GM21515 (cell line): ENCODE data around the gene LYRM4.

Experiments used
- ATAC-seq: cut with Tn5 transposase; IDR thresholded peaks from one replicate; pipeline ENCODE4 v1.9.1; 2021; ENCODE audit not compliant: unreplicated experiment

LYRM4 gene

DNA sequence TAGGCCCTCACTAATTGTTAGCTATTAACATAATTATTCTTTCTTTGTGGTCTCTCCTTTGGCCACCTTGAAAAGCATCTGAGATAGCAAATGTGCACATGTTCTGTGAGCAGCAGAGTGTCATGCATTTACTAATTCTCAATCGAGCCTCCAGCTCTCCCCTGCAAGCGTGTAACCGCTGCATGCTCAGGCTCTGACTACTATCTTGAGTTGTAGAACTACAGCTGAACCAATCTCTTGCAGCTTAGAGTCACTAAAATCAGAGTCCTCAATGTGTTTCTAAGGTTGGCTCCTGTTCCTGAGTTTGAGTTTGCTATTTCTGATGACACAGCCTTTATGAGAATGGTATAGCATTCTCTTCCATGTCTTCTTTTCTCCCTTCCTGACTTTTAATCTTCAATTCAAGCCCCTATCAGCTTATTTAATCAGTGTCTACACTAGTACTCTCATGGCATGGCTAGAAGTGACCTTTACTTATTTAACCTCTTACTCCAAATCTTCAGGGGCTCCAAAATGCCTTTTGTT is 110.1 kb downstream of the LYRM4 start:
- no peak for ATAC-seq

DNA sequence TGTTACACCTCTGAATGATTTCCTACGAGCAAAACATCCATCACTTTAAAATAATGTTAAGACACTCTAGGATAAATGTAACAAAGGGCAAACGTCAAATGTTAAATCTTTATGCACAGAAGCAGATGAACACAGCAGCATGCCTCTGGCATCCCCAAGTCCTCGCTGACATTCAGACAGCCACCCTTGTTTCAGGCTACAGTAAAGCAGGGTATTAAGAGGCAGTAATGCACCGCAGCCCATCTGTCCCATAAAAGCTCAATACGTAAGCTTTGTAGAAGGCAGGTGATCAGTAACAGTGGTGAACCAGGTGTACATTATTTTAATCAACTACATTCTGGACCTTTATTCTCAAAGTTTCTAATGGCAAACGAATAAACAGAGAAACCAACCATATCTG is 110.9 kb downstream of the LYRM4 start:
- no peak for ATAC-seq

DNA sequence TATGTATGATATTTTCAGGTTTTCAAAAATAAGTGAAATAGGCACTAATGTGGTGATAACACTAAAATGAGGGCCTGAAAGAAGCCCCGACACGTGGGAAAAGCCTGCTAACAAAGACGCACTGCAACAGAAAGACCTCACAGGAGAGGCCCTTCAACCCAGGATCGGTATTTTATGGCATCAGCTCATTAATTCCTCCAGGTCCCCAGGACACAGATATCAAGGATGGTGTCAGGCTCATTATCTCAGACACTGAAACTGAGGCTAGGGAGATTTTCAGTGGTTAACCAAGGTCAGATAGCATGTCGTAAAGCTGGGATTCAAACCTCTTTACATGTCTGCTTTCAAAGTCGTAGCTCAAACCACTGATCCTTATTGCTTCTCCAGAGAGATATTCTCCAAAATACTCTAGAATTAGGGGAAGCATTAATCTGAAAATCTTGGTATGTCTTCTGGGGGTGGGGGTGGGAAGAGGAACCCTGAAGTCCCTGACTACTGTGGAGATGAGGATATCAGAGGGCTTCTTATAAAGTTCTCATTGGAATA is 111.5 kb downstream of the LYRM4 start:
- ATAC-seq = no peak

DNA sequence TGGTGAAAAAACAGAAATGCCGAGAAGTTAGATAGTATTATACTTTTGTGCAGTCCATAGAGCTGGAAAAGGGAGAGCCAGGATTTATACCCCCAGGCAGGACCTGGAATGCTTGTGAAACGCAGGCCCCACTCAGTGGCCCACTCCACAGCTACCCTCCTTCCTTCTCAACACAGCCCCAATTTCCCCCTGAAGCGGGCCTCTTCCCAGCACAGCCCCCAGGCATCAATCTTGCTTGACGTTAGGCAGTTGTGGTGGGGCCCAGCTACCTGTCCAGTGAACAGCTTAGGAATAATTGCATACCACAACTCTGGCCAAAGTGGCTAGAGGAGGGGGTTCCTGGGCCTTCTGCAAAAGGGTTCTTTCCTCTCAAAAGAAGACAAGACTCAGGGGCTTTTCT is 114.4 kb downstream of the LYRM4 start:
- no peak for ATAC-seq

DNA sequence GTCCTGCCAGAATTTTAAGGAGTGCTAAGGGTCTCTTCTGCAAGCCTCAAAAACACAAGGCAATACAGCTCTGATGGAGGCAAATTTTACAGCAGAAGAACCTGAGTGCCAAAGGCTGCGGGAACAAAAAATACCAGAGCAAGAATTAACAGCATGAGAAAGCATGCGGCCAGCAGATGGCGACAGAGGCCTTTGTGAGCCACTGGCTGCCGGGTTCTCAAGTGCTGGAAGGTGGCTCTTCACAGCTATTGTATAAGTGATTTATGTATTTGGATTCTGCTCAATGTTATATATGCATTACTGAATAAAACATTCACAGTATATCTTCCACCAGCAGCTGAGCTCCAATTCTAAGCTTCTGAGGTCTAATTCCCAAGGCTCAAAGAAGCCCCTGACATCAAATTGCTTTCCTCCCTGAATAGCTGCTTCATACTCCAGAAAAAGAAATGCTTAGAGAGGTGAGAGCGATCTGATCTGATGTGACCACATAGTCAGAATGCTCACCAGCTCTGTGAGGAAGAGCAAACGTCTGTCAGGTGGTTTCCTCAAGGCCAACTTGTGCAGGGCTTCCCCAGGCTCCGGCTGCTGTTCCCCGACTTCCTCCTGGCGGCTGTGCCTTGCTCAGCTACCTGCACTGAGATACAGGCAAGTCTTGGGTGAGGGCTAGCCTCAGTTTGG is 117.0 kb downstream of the LYRM4 start:
- no peak for ATAC-seq

DNA sequence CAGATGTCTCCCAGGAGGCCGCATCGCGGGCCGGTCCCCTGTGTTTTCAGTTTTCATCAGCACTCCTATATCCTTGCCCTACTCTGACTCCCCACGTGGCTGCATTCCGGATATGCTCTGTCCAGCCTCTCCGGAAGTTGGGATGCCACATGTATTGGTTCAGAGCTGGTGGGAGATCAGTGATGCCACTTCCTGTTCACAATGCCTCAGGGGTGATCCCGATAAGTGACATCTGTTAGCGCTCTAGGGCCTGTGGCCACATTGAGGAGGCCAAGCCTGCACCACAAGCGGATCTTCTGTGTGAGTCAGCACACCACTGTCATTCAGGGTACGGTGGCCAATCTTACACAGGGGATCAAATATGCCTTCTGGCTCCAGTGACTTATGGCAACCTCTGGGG is 117.8 kb downstream of the LYRM4 start:
- ATAC-seq = no peak

DNA sequence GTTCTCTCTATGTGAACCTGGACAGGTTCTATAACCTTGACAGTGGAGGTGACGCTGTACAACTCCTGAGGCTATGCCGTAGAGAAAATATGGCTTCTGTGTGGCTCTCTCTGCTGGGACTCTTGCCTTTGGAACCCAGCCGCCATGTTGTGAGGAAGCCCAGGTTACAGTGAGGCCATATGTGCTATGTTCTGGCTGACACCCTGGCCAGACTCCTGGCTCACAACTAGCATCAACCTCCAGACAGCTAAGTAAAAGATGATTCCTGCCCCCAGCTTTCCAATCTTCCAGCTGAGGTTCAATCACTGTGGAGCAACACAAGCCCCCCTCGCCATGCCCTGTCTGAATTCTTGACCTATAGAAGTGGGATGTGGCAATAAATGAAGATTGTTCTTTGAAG is 118.6 kb downstream of the LYRM4 start:
- ATAC-seq = no peak

DNA sequence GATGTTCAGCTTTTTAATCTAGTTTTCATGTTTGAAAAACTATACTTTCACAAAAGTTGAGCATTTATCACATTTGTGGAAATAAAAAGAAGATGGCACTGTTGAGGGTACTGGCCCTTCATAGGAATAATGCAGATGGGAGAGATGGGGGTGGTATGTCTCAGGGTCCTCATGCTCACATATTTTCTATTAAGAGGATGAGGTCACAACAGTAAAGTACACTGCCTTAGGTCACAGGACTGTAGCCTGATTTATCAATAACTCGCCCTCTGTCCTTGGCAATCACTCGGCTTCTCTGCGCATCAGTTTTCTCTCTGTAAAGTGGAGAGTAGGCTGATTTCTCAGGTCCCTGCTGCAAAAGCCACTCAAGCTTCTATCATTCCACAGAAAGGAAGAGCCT is 119.7 kb downstream of the LYRM4 start:
- ATAC-seq = no peak

DNA sequence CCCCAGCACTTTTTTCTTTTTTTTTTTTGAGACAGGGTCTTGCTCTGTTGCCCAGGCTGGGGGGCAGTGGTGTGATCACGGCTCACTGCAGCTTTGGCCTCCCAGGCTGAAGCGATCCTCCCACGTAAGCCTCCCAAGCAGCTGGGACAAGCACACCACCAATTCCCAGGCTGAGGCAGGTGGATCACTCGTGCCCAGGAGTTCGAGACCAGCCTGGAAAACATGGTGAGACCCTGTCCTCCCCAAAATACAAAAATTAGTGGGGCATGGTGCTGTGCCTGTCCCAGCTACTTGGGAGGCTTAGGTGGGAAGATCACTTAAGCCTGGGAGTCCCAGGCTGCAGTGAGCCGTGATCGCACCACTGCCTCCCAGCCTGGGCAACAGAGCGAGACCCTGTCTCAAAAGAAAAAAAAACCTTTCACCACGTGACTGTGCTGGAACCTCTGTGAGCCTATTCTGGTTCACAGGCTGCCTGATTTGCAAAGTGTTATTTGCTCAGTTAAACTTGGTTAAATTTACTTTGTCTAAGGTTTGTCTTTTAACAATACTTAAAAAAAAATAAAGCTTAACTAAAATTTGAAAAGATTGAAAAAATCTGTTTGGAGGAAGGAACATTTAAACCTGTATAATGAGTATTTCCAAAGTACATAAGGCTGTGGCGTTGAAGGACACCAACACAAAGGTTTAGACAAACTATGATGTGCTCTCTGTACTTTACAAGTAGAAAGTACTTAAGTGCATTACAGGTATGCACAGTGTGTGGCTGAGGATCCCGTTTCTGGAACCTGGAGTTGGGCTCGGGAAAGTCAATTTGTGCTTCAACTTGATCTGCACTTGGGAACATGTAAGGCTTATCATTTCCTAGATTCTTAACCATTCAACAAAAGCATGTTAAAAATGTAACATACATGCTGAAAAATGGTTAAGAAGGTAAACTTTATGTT is 120.7 kb downstream of the LYRM4 start:
- no peak for ATAC-seq

DNA sequence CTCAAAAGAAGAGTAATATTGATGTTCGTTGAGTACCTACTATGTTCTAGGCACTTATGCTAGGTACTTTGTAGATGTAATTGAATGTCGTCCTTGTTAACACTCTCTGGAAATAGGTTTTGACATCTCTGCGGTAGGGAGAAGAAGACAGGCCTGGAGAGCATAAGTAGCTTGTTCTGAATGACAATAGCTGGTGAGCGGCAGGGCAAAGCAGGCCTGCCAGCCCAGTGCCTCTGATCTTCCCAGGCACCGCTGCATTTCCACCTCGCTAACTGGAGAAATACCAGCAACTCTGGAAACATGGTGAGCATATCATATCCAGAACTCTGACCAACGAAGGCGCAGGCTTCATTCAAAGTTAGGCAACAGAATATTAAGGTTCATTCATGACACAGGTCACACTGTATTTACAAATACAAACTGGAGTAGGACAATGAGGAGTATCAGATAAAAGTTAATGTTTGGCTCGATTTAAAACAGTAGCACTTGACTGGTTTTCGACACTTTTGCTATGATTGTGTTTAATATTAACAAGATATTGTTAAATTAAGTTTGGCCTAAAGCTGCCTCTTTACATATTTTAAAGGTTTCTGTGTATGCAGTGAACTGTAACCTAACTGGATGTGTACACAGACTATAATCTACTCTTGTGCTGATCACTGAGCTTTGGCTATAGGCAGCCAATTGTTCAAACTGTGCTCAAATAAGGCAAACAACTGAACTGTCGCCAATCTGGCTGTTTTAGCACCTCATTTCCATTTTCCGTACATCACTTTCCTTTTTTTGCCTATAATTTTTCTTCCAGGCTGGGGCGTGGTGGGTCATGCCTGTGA is 121.5 kb downstream of the LYRM4 start:
- ATAC-seq = no peak

DNA sequence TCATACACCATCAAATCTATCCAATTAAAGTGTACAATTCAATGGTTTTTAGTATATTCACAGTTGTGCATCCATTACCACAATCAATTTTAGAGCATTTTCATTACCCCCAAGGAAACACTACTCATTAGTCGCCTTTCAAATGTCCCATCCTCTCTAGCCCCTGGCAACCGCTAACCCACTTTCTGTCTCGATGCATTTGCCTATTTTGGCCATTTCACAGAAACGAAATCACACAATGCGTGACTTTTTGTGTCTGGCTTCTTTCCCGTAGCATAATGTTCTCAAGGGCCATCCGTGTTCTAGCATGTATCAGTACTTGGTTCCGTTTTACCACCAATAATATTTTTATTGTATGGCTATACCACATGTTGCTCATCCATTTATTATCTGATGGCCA is 123.9 kb downstream of the LYRM4 start:
- no peak for ATAC-seq

DNA sequence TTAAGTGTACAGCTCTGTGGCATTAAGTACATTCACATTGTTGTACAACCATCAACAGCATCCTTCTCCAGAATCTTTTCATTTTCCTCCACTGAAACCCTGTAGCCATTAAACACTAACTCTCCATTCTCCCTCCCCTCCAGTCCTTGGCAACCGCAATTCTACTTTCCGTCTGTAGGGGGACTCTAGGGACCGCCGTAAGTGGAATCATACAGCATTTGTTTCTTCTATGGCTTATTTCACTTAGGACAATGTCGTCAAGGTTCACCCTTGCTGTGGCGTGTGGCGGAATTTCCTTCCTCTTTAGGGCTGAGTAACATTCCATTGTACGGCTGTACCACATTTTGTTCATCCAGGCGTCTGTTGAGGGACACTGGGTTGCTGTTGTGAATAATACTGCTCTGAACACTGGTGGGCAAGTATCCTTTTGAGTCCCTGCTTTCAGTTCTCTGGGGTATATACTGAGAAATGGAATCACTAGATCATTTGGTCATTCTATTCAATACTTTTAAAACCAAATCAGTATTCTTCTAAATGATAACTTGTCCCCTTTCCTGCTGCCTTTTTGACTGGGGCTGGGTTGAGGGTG is 124.9 kb downstream of the LYRM4 start:
- ATAC-seq = peak; percentile 44

DNA sequence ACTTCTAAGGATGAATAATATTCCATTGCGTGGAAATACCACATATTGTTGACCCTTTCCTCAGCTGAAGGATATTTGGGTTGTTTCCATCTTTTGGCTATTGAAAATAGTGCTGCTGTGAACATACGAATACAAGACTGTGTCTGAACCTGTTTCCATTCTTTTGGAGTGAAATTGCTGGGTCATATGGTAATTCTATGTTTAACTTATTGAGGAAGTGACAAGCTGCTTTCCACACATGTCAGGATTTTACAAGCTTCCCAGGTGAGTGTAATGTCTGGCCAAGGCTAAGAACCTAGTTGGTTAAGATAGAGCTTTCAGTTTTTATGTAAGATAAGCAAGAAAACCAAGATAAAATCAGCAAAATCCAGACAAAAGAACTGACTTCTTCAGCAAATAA is 126.8 kb downstream of the LYRM4 start:
- ATAC-seq = no peak

DNA sequence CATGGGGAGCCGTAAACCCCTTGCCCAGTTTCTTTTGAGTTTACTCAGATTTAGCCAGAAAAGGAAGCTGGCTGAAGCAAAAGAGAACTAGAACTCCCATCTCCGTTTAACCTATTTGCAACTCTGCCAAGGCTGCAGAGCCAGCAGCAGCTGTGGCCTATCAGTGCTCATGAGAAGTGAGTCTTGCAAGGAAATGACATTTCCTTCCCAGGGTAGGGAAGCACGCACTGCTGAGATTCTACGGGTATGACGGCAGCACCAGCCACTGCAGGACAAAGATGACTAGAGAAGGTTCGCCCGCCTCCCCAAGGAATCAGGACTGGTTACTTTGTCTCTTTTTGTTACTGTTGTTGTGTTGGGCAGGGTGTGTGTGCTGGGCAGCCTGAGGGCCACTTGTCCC is 128.0 kb downstream of the LYRM4 start:
- peak; percentile 90 for ATAC-seq

DNA sequence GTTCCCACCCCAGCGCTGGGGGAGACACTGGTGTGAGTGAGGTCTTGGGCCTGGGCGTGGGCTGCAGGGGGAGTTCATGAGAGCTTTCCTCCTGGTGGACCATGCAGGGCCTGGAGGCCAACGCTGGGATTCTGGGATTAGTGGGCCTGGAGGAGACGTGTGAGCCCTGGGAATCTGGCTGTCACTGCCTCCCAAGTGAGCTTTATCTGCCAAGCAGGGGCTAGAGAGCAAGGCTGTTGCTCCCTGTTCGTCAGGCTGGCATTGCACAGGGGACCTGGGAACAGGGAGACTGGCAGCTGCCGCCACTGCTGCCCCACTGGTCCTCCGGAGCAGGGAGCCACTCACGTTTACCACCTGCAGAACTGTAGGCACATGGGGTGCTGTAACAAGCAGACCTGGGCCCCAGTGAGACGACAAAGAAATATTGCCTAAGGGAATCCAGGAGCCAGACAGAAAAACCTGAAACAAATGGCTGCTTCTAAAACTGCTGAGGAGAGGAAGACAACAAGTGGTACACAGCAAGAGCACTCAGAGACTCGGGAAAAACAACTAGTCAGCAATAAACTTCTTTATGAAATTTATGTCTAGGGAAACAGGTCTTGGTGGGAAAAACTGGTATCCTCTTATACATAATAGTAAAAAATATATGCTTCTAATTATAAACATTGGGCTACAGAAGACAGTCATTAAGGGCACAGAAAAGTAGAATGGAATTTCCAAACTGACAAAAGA is 130.4 kb downstream of the LYRM4 start:
- no peak for ATAC-seq

DNA sequence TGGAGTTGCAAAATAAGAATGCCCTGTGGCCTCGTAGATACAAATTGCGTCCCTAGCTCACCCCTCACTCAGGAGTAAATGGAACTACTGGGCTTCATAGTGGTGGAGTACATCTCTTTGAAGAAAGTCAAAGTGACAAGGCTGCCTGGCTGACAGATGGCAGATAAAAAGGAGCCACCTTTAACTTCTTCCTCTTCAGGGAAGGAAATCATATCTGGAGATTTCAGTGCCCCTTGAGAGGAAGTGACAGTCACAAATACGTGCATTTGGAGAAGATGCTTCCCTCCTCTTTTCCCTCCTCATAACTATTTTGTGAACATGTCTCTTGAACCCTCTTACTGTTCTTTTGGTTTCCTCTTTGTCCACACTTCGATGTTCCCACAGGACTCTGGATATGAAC is 132.4 kb downstream of the LYRM4 start:
- no peak for ATAC-seq

DNA sequence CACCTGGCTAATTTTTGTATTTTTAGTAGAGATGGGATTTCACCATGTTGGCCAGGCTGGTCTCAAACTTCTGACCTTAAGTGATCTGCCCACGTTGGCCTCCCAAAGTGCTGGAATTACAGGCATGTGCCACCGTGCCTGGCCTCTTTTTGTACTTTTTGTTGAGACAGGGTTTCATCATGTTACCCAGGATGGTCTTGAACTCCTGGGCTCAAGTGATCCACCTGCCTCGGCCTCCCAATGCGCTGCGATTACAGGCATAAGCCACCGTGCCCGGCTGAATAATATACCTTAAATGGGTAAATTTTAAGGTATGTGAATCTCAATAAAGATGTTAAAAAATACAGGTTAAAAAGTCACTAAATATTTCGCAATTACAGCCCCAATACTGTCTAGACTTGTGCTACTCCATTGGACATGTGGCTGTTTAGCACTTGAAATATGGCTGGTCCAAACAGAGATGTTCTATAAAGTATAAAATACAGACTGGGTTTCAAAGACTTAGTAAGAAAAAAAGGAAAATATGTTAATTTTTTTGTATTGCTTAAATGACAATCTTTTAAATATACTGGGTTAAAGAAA is 133.6 kb downstream of the LYRM4 start:
- no peak for ATAC-seq

DNA sequence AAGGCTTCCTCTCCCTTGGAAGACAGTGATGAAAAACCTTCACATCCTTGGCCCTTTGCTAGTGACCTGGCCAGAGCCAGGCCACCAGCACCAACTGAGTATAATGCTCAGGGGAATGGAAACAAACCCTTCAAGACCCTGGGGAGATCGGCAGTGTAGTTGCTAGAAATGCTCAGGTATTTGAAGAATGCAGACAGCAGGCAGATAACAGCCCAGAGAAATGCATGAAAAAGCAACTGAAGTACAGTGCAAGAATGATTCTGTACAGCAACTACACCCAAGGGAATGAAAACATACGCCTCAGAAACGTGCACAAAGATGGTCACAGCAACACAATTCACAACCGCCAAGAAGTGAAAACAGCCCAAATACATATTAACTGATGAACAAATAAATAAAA is 134.5 kb downstream of the LYRM4 start:
- no peak for ATAC-seq

DNA sequence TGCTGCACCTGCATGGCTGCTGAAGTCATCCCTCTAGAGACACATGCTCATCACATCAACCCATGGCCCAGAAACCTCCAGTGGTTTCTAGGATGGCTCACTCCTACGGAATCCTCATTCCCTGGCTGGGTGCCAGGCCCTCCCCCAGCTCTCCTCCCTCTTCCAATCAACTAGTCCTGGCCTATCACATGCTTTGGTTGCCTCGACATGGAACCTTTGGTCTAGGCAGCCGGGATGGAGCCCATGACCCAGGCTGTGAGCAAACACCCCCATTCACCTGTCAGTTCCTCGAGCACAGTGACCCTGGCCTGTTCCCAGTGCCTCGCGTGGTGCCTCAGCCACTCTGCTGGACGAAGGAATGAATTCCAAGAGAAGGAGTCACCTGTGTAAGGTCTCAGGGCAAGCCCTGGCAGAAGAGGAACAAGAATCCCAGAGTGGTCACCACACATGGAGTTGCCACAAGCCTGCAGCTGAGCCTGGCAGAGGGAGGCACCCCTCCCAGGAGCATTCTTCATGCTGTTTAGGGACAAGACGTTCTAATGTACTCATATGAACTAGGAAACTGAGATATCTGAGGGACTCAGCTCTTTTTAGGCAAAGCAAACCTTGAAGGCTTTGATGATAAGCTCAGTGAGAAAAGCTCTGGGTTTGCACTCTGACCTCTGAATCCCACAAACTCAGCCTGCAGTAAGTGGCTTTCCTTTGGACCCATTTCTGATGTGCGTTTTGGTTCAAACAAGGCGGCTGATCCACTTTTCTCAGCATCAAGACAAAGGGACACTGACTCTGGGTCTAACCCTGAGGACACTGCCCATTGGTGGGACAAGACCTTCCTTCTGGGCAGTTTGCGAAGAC is 135.4 kb downstream of the LYRM4 start:
- ATAC-seq = no peak
